GM19455 (cell line): ENCODE data around the gene FAM234B.
"Not testable (repeated sequence)": the region's sequence is repeated elsewhere in the genome, so short reads cannot be mapped to it uniquely, and the experiment has no call there.

Experiments
- ATAC-seq: cut with Tn5 transposase; IDR thresholded peaks from one replicate; pipeline ENCODE4 v1.9.1; 2021; ENCODE audit not compliant: unreplicated experiment

The FAM234B gene

DNA sequence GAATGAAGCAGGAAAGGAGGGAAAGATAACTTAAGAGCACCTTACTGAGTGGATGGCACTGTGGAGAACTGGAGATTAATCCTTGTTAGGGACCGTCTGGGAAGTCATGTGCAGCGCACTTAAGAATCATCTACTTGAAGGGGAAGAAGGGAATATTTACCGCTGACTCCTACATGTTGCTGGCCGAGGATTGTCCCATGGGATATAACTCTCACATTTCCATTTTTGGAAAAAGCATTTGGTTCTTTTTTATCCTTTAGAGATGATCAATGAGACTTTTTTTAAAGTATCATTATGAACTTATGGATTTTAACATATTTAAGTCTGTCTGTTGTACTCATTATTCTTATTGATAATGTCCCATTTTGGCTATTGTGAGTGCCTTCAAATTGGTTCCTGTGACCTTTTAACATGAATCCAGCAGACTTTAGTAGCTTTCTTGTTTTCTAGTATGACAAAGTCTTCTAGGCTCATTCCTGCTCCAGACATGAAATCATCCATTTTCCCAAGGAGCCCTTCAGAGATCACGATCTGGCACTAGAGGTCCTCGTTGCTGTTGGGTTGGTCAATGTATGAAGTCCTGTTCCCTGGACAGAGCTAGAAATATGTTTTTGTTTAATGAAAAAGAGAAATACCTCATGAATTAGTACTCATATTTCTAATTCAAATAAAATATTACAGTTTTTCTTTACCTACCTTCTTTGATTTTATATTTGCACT lies 20.2 kb upstream of the FAM234B start:
- ATAC-seq: no peak

DNA sequence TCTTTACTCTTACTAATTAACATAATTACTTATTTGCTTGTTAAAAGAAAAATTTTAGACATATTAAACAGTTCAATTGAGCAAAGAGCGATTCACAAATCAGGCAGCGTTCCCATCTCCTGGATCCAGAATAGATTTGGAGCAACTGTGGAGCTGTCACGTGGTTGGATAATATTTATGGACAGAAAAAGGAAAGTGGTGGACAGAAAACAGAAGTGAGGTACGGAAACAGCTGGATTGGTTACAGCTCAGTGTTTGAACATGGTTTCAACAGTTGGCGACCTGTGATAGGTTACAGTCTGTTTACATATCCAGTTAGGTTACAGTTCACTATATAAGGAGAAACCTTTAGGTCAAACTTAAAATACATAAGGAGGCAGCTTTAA lies 19.7 kb upstream of the FAM234B start:
- no peak for ATAC-seq

DNA sequence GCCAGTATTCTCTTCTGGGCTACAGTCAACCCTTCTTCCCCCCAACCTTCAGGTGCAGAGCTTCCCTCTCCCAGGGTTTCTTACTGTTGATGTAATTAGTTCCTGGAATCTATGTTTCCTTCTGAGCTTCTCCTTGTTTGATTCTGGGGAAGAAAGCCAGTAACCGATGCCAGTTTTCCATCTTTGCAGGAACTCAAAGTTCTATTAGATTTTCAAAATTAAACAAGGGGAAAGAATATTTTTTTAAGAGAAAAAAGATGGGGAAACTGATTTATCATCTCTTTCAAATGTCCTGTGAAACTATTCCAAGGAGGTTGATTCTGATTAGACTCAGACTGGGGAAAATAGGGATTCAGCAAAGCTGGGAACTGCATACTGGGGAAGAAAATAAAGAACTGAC lies 17.9 kb upstream of the FAM234B start:
- no peak for ATAC-seq

DNA sequence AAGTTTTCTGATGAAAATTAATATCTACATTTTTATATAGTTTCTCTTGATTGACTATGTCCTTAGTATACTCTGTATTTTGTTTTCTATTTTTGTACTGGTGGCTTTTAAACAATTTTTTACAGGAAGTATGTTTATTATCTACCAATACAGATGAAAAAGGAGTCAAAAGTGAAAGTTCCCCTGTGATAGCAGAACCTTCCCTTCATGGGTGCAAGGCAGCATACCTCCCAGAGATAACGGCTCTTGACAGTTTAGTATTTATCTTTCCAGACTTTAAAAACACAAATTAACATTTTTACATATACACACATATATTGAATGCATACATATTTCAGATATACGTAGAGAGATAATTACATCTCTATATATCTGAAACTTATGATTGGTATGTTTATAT lies 17.1 kb upstream of the FAM234B start:
- no peak for ATAC-seq

DNA sequence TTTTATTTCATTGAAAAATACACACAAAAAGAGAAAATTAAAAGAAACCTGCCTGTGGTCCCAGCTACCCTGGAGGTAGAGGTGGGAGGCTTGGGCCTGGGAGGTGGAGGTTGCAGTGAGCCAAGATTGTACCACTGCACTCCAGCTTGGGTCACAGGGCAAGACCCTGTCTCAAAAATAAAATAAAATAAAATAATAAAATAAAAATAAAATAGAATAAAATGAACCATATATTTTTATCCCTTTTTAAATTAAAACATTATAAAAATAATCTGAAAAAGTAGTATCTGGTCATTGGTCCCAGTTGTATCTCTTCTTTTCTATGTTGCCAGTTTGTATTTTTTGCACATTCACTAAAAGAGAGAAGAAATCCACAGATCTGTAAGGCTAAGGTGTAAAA lies 16.7 kb upstream of the FAM234B start:
- ATAC-seq: no peak

DNA sequence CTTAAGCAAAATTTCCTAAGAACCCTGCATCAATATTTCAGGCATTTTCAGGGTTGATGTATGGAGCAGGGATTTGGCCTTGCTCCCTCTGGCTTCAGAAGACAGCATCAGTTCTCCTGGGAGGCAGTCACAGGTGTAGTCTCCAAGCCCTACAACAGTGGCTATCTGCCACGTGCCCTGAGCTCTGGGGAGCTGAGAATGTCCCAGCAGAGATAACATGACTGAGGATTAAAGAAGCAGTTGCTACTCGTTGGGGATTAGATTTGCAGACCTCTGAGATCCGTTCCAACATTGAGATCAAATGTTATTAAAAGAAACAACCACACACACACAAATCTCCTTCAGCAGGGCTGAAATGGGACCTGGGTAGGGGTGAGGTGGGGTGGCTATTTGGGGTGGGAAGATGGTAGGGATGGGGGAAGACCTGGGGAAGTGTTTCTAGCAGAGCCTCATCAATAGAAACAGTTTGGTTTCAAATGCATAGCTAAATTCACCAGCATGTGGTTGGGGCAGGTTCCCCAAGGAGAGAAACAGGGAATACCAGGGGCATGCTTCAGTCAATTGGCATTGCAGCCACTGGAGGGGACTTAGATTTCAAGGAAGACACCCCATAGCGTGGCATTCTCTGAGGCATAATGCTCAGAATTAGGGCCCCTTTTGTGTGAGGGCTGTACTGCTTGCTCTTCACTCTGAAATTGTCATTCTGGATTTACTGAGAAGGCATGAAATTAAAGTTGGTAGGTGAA lies 15.2 kb upstream of the FAM234B start:
- no peak for ATAC-seq

DNA sequence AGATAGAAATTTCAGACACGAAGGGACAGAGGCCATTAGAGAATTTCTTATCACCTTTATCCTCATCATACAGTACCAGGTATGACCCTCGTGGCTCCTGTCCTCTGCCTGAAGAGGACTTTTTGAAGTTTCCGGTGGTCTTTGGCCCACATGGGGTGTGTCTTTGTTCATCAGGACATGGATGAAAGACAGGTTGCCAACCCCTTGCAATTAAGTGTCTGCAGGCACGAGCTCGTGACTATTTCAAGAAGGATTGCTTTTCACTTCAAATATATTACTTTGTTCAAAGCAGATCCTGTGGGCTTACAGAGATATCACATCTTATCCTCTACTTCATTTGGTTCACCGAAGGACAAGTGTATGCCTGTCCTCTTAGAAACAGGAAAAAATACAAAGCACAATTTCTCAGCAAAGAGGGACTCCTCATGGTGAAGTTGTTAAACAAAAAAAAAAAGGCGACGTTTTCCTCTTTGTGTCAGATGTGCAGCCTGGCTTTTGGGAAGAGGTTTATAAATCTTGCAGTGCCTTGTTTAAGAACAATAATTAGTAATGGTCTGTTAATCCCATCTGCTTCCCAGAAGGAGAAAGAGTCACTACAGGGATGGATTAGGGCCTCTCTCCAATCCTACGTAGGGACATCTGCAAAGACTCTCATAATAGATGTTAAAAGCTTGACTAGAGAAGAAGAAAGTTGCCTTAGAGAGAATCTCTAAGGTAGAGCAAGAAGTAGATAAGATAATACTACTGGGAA lies 13.5 kb upstream of the FAM234B start:
- ATAC-seq: no peak

DNA sequence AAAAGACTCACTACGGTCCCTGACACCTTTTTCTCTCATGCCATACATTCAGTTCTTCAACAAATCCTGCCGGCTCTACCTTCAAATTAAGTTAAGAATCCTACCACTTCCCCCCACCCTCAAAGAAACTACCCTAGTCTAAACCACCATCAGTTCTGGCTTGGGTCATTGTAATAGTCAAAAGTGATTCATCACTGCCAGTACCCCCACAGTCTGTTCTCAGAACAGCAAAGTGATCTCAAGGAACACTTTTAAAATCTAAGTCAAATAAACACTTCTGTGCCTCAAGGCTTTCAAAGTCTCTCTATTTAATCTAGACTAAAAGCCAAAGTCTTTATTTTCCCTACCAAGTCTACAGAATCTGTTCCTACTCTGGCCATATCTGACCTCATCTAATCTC lies 12.0 kb upstream of the FAM234B start:
- ATAC-seq: no peak

DNA sequence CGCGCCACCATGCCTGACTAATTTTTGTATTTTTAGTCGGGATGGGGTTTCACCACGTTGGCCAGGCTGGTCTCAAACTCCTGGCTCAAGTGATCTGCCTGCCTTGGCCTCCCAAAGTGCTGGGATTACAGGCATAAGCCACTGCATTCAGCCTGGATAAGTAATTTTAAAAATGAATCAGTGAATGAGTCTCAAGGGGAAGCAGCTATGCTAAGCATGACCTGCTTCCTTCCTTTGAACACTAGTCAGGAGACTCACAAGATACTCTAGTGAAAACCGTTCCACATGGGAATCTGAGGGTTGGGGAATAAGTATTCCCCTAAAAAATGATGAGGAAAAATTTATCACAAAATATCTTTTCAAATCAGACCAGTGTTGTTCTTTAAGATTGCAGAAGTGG lies 10.7 kb upstream of the FAM234B start:
- ATAC-seq: no peak

DNA sequence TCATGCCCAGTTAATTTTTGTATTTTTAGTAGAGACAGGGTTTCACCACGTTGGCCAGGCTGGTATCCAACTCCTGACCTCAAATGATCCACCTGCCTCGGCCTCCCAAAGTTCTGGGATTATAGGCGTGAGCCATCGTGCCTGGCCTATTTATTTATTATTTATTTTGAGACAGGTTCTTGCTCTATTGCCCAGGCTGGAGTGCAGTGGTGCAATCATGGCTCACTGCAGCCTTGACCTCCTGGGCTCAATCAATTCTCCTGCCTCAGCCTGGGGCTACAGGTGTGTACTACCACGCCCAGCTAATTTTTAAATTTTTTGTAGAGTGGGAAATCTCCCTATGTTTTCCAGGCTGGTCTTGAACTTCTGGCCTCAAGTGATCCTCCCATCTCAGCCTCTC lies 8.8 kb upstream of the FAM234B start:
- ATAC-seq: not testable (repeated sequence)

DNA sequence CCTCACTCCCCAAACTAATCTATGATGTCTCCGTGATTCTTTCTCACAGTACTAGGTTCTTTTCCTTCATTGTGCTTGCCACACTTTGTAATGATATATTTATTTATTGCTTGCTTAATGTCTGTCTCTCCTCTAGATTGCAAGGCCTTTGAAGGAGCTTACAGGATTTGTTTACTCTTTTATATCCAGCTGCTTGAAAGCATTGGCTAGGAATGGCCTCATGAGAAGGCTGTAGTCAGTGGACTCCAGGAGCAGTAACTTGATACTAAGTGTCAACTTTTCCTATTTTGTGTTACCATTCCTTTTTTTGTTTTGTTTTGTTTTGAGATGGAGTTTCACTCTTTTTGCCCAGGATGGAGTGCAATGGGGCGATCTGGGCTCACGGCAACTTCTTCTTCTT lies 7.3 kb upstream of the FAM234B start:
- no peak for ATAC-seq

DNA sequence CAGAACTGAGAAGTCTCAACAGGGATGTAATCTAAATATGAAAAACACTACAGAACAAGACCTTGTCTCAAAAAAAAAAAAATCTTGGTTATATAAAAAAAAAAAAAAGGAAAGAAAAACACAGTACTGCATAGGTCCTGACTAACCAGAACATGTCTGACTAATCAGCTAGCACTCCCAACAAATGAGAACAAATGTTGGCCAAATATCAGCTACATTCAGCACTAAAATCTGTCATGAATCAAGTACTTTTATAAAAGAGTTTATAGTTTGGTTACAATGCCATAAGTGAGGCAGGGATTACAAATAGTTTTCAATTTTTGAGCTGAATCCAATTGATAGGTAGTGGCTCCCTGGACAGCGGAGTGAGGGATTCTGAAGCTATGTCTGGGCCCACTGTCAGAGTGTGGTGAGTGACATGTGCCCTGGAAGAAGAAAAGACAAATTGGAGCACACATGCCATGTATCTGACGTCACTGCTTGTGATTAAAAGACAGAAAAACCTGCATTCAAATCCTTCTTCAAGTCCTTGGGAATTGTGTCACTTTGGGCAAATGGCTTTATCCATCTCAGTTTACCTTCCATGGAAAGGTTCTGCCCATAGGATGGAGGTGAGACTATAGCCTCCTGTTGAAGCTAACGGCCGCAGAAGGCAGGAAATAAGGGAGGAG lies 5.6 kb upstream of the FAM234B start:
- no peak for ATAC-seq

DNA sequence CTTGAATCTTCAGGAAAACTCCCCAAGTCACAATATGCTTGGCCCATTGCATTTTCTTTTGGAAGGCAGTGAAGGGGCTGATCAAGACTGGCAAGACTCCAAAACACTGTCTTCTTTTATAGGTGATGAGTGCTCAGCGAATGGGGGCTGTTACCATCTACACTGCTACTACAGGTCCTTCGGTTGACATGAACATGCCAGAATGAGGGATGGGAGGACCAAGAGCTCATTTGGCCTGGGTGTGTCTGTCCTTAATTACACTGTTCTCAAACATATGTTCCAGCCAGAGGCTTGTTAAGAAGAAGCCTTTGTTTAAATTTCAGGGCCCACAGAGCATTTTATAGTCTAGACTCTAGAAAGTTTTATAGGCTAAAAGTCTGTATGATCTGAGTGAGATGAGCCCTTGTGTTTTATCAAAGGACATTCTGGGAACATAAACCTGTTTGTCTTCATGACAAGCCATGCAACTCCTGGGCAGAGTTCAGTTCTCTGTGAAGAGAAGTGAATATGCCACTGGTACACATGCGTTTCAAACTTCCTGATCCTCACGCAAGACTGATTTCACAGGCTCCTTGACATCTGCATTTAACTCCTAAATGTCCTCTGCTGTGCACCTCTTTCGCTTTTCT lies 4.7 kb upstream of the FAM234B start:
- no peak for ATAC-seq

DNA sequence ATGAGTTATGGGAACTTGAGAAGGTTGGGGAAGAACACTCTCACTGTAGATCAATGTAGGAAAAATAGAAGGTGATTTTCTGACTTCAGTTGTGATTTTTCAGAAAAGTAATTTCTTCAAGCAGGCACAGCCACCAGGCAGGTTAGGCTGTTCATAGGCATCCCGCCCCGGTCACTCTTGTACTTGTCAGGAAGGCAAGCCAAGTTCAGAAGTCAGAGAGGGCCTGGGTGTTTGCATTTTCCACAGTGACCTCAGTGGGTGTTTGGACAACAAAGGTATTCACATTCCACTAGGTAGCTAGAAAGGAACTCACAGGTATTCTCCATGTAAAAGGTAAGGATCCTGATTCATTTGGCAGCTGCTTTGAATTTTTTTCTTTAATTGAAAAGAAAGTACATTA lies 3.0 kb upstream of the FAM234B start:
- ATAC-seq: no peak

DNA sequence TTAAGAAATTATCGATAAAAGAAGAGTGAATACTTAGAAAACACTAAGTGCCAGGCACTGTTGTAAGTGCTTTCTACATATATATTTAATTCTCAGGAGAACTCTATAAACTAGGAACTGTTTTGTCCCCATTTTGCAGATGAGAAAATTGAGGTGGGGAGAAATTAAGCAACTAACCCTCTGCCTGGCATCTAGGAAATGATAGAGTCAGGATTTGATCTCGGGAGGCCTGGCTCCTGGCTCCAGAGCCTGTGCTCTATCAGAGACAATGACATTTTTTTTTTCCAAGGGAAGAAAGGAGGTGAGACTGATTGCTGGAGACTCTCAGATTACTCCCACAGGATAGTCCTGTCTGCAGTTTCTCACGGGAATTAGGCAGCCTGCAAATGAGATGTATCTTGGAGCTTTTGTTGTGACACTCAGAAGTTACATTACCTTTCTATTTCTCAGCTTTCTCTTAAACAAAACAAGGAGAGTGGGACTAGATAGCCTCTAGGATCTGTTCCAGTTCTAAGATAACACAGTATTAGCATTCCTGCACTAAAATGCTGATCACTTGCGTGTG lies 1.4 kb upstream of the FAM234B start:
- no peak for ATAC-seq

DNA sequence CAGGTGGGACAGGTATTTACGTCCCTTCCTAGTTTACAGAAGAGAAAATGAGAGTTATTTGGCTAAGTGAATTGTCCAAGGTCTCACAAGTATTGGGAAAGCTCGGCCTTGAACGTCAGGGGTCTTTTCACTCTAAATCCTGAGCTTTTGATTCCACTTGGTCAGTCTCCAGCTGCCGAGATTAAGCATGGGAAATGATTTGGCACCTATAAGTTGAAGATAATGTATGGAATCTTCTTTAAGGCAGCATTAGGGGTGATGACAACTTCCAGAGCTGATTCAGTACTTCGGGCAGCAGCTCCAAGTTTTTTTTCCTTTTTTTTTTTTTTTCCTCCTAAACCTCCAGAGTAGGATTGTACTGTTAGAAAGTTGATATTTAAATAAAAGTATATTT lies 722 bp downstream of the FAM234B start:
- ATAC-seq: no peak

DNA sequence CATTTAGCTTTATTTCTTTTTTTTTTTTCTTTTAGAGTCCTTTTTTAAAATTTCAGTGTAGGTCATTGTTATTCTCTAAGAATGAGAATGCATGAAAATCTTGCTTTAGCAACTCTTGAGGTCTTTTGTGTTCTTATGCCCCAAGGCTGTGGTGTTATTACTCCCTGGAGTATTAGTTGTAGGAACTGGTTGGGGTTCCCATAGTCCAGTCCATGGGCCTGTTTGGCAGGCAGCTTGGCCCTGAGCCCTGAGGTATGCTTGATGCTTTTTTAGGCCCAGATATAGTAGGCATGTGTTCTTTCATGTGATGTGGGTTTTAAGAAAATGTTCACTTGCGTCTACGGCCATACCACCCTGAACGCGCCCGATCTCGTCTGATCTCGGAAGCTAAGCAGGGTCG lies 1.6 kb downstream of the FAM234B start:
- ATAC-seq: no peak

DNA sequence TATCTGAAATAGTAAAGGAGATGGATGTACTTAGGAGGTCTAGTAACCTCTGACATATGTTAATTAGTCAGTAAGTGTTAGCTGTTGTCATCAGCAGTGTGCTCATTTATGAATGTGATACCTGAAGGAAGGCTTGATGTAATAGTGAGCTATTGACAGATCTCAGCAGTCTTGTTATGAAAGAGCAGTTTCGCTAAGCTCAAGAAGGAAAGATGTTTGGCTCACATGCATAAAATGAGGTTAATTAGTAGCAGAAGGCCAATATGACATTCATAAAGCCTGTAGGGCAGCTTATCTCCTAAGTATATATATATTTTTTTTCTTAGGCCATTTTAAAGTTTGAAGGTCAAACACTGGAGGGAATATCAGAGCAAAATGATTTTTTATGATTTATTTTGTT lies 2.8 kb downstream of the FAM234B start:
- ATAC-seq: no peak

DNA sequence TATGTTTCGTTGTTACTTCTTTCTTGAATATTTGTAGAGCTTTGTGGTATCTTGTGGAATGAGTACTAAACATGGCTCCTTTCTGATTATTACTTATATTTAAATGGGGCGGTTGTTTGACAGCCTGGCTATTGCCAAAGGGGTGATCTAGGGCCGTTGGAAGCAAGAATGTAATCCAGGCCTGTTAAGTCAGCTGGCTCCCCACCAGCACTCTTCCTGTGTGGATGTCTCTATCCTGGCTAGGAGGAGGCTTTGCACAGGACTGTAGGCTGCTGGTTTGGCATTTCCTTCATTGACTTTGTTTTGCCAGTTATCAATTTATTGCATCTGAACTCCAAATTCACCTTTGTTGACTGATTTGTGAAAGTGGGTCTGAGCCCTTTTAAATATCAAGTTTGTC lies 5.6 kb downstream of the FAM234B start:
- ATAC-seq: no peak

DNA sequence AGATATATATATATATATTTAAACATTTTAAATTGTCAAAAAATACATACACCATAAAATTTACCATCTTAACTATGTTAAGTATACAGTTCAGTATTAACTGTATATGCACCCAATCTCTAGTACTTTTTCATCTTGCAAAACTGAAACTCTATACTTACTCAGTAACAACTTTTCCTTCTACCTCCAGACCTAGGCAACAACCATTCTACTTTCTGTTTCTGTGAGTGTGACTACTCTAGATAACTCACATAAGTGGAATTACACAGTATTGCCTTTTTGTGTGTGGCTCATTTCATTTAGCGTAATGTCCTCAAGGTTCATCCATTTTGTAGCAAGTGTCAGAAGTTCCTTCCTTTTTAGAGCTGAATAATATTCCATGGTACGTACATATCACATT lies 8.2 kb downstream of the FAM234B start:
- ATAC-seq: no peak

DNA sequence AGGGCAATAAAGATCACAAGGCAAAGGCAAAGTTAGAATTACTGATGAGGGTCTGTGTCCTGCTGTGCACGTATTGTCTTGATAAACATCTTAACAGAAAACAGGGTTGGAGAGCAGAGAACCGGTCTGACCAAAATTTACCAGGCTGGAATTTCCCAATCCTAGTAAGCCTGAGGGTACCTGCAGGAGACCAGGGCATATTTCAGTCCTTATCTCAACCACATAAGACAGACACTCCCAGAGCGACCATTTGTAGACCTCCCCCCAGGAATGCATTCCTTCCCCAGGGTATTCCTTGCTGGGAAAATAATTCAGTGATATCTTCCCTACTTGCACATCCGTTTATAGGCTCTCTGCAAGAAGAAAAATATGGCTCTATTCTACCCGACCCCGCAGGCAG lies 9.4 kb downstream of the FAM234B start:
- not testable (repeated sequence) for ATAC-seq
